Endothelial cell of umbilical vein (primary cell): Measurements from ENCODE around the gene ELOB. TPM values are rescaled to one million over a fixed set of nuclear protein-coding genes. Genes with fewer than 3 reads are reported as not detected.

Experiments used
- BruUV-seq: library from RNA; stranded (reverse); fragments of 400-500 nt; replicated peaks from 2 replicates; lab custom pipeline; 2021; lab: Mats Ljungman, UMichigan
- CTCF ChIA-PET: fragments of 300-600, 350-600 bp; sonication (Branson Sonifier 250); formaldehyde crosslinking; loops from one replicate; lab custom pipeline; 2021; ENCODE audit warnings: antibody characterized with exemption, inconsistent platforms; lab: Charles Lee
- POLR2A ChIA-PET: fragments of 300-600, 350-600 bp; sonication (Branson Sonifier 250); formaldehyde crosslinking; loops from one replicate; lab custom pipeline; 2021; ENCODE audit warnings: antibody characterized with exemption, inconsistent platforms; lab: Charles Lee
- DNase-seq: peaks from one replicate; pipeline ENCODE4 v3.0.0-alpha.2; 2011; ENCODE audit warnings: low read depth, low spot score
- FAIRE-seq: peaks from 2 replicates; lab custom pipeline; 2011; peaks lifted over from hg19 to GRCh38; lab: Jason Lieb, UNC
- H2AFZ ChIP-seq: 2 replicates; pipeline ENCODE4 v1.6.0; 2012; ENCODE audit warnings: low read depth, low read length, control low read depth, inconsistent platforms
- H3K27ac ChIP-seq: 2 replicates; pipeline ENCODE4 v1.5.1; 2011; ENCODE audit warnings: low read depth, mild to moderate bottlenecking, control low read depth, low read length, moderate library complexity; ENCODE audit not compliant: insufficient read depth
- H3K27me3 ChIP-seq, 2 experiments: 2 replicates each; pipeline versions ENCODE4 v1.6.0 to v1.6.1; 2011; ENCODE audit warnings: low read length in 2 of 2, mixed read lengths in 1 of 2; ENCODE audit not compliant: control insufficient read depth in 2 of 2, insufficient read depth in 2 of 2
- H3K36me3 ChIP-seq, 2 experiments: 2 replicates in 1 of 2; 3 replicates in 1 of 2; pipeline ENCODE4 v1.5.1; 2011; ENCODE audit warnings: low read length in 2 of 2, mild to moderate bottlenecking in 1 of 2, moderate library complexity in 1 of 2; ENCODE audit not compliant: control insufficient read depth in 2 of 2, insufficient read depth in 2 of 2; ENCODE audit errors: extremely low read depth in 1 of 2
- H3K4me1 ChIP-seq: 3 replicates; pipeline ENCODE4 v1.5.1; 2011; ENCODE audit warnings: mild to moderate bottlenecking, low read length; ENCODE audit not compliant: control insufficient read depth, insufficient read depth; ENCODE audit errors: extremely low read depth
- H3K4me2 ChIP-seq: 2 replicates; pipeline ENCODE4 v1.6.1; 2011; ENCODE audit warnings: low read length, control low read depth, mixed read lengths; ENCODE audit not compliant: insufficient read depth
- H3K4me3 ChIP-seq, 3 experiments: fragments of 200-600 bp in 1 of 3; sonication (generic), shearing (Covaris generic) in 1 of 3; replicated peaks in 1 of 3; 2 replicates each; pipeline ENCODE4 v1.5.1; 2011 to 2016; ENCODE audit warnings: control low read depth in 3 of 3, low read length in 3 of 3, mild to moderate bottlenecking in 2 of 3, inconsistent platforms in 1 of 3, low read depth in 1 of 3, moderate library complexity in 1 of 3; ENCODE audit not compliant: insufficient read depth in 1 of 3
- H3K79me2 ChIP-seq: 2 replicates; pipeline ENCODE4 v1.6.0; 2012; ENCODE audit warnings: low read length, inconsistent platforms; ENCODE audit not compliant: control insufficient read depth, insufficient read depth
- H3K9ac ChIP-seq: replicated peaks from 2 replicates; pipeline ENCODE3; 2011; ENCODE audit warnings: low read length, control low read depth; ENCODE audit not compliant: insufficient read depth; ENCODE audit errors: extremely low read depth
- H3K9me1 ChIP-seq: replicated peaks from 3 replicates; pipeline ENCODE4 v1.6.0; 2011; ENCODE audit warnings: mild to moderate bottlenecking, low read length; ENCODE audit not compliant: control insufficient read depth, insufficient read depth; ENCODE audit errors: extremely low read depth
- H3K9me3 ChIP-seq: replicated peaks from 2 replicates; pipeline ENCODE4 v1.5.1; 2012; ENCODE audit warnings: low read length, inconsistent platforms; ENCODE audit not compliant: control insufficient read depth, insufficient read depth
- H4K20me1 ChIP-seq: replicated peaks from 2 replicates; pipeline ENCODE3; 2011; ENCODE audit warnings: mild to moderate bottlenecking, low read length; ENCODE audit not compliant: control insufficient read depth, insufficient read depth; ENCODE audit errors: extremely low read depth
- EZH2 ChIP-seq: IDR thresholded peaks from 2 replicates; pipeline ENCODE4 v1.6.1; 2012; ENCODE audit warnings: borderline replicate concordance, low read depth, mild to moderate bottlenecking, moderate library complexity, low read length, inconsistent platforms; ENCODE audit not compliant: severe bottlenecking
- FOS ChIP-seq: IDR thresholded peaks from 2 replicates; pipeline ENCODE4 v1.6.1; 2011; ENCODE audit warnings: mild to moderate bottlenecking, low read length, moderate library complexity, borderline replicate concordance; ENCODE audit not compliant: insufficient read depth
- GATA2 ChIP-seq: IDR thresholded peaks from 2 replicates; pipeline ENCODE4 v1.7.0; 2011; ENCODE audit warnings: low read depth, mild to moderate bottlenecking, moderate library complexity, mixed read lengths, low read length; ENCODE audit not compliant: insufficient read length, insufficient read depth
- JUN ChIP-seq: IDR thresholded peaks from 2 replicates; pipeline ENCODE4 v1.6.1; 2011; ENCODE audit warnings: borderline replicate concordance, low read depth; ENCODE audit not compliant: insufficient read length, insufficient read depth
- POLR2AphosphoS5 ChIP-seq: IDR thresholded peaks from 2 replicates; pipeline ENCODE4 v1.6.1; 2012; ENCODE audit warnings: low read depth, mild to moderate bottlenecking, control low read depth, low read length, moderate library complexity; ENCODE audit not compliant: insufficient read depth
- dilution Hi-C: fragments of 300-500 bp; cut with MboI; formaldehyde crosslinking; loops from one replicate; pipeline ENCODE4 v1.15.0; 2019; ENCODE audit warnings: low sequenced_read_pairs; ENCODE audit not compliant: extremely low pct_ligation_motif_present
- intact Hi-C: fragments of 100-400 bp; cut with micrococcal nuclease; formaldehyde crosslinking; loops from one replicate; pipeline ENCODE4 v1.10.0; 2022
- polyA plus RNA-seq, 4 experiments: library from polyadenylated mRNA; depleted of rRNA in 3 of 4; stranded (reverse) in 3 of 4; unstranded in 1 of 4; fragments of >200 nt; gene quantifications; 2 replicates each; pipeline versions ENCODE4 v1.2.1 to v1.2.3, GENCODE V29; 2011 to 2012; ENCODE audit warnings: missing spikeins in 1 of 4
- total RNA-seq: library from RNA; stranded (reverse); gene quantifications from 2 replicates; pipeline ENCODE4 v1.2.3, GENCODE V29; 2021
- TF ChIP-seq, protein P1 (sequence below), 2 donors: IDR thresholded peaks; 1 replicate in 1 of 2; 2 replicates in 1 of 2; pipeline ENCODE4 v1.5.1; 2011; ENCODE audit warnings: low read length in 2 of 2, mild to moderate bottlenecking in 2 of 2, moderate library complexity in 2 of 2, control low read depth in 1 of 2, inconsistent platforms in 1 of 2, low read depth in 1 of 2; ENCODE audit not compliant: insufficient read depth in 1 of 2; ENCODE audit errors: extremely low read depth in 1 of 2
- TF ChIP-seq, protein P2 (sequence below): IDR thresholded peaks from 2 replicates; pipeline ENCODE4 v1.6.1; 2011; ENCODE audit not compliant: insufficient read depth, insufficient read length

Gene ELOB
- total and polyA plus RNA-seq, 2 donors (not counting 3 experiments of a cell fraction or from before 2014, with no cell fraction given), result 251 to 848 TPM

DNA sequence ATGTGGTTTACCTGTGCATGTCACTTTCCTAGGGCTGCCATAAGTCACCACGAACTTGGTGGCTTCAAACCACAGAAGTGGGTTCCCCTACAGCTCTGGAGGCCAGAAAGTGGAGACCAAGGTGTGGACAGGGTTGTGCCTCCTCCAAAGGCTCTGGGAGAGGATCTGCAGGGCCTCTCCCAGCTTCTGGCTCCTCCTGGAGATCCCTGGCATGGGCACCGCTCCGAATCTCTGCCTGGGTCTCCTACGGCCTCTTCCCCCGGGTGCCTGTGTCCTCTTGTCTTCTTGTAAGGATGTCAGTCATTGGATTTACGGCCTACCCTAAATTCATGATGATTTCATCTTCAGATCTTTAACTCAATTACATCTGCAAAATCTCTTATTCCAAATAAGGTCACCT lies 27.1 kb downstream of the ELOB start:
- Histone ChIP-seq H3K27me3 (no peaks in the 10 kb centered on the region), H3K79me2 (peaks cover 21% of the 10 kb centered on the region), H3K27ac (no peak overlapping the region), H3K4me2 (no peak overlapping the region), H3K36me3 (no peaks in the 10 kb centered on the region), H3K9me3 (no peaks in the 10 kb centered on the region), H4K20me1 (peaks cover 8% of the 10 kb centered on the region), H3K4me3 (no peak overlapping the region), H2AFZ (no peak overlapping the region), H3K9ac (no peak overlapping the region), H3K4me1 (peaks cover 19% of the 10 kb centered on the region), H3K9me1 (no peaks in the 10 kb centered on the region)
- FAIRE-seq (no peak), DNase-seq (no peak)
- intact Hi-C loops (loop anchor here (5.0 kb wide), 1 partner anchor 752 kb away; the partner anchor contains the start of gene CLUAP1), dilution Hi-C loops (no loop called here)
- no TSS peak for BruUV-seq
- ChIA-PET POLR2A (no interaction called here), CTCF (no interaction called here)
- TF ChIP-seq FOS, result no peak
- no peak for TF ChIP-seq JUN
- no peak for TF ChIP-seq GATA2

DNA sequence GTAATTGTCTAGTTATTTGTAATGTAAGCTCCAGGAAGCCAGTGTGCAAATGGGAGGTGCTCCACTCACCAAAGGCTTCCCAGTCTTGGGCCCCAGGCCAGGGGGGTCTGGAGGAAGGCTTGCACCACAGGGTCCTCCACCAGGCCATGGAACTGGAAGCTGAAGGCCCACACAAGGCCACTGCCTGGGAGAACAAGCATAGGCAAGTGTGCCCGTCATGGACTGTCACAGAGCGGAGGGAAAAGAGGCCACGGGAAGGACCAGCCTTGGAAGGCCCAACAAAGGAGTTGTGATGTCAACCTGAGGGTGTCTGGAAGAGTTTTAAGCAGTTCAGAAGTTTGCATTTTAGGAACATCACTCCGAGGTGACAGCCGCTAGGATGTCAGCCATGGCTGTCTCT lies 27.6 kb downstream of the ELOB start:
- intact Hi-C loops, result no loop called here
- H4K20me1 ChIP-seq, result peaks cover 4% of the 10 kb centered on the region
- ChIA-PET CTCF (no interaction called here), POLR2A (no interaction called here)
- no peak overlapping the region for H3K27ac ChIP-seq
- H3K27me3 ChIP-seq, result no peaks in the 10 kb centered on the region
- H3K4me3 ChIP-seq, result no peak overlapping the region
- H3K36me3 ChIP-seq, result no peaks in the 10 kb centered on the region
- H3K4me1 ChIP-seq, result peaks cover 14% of the 10 kb centered on the region
- no peaks in the 10 kb centered on the region for H3K9me1 ChIP-seq
- no peak for FAIRE-seq
- no TSS peak for BruUV-seq
- no peak overlapping the region for H2AFZ ChIP-seq
- DNase-seq, result no peak
- no peaks in the 10 kb centered on the region for H3K9me3 ChIP-seq
- TF ChIP-seq, protein P1, sequence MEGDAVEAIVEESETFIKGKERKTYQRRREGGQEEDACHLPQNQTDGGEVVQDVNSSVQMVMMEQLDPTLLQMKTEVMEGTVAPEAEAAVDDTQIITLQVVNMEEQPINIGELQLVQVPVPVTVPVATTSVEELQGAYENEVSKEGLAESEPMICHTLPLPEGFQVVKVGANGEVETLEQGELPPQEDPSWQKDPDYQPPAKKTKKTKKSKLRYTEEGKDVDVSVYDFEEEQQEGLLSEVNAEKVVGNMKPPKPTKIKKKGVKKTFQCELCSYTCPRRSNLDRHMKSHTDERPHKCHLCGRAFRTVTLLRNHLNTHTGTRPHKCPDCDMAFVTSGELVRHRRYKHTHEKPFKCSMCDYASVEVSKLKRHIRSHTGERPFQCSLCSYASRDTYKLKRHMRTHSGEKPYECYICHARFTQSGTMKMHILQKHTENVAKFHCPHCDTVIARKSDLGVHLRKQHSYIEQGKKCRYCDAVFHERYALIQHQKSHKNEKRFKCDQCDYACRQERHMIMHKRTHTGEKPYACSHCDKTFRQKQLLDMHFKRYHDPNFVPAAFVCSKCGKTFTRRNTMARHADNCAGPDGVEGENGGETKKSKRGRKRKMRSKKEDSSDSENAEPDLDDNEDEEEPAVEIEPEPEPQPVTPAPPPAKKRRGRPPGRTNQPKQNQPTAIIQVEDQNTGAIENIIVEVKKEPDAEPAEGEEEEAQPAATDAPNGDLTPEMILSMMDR (IDR thresholded peaks at IDR 0.05; ENCODE audit: extremely low read depth in 1 of 2, insufficient read depth in 1 of 2, low read depth in 1 of 2, low read length in 2 of 2), result no peak
- no peak for TF ChIP-seq GATA2
- TF ChIP-seq, protein P2, sequence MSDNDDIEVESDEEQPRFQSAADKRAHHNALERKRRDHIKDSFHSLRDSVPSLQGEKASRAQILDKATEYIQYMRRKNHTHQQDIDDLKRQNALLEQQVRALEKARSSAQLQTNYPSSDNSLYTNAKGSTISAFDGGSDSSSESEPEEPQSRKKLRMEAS, result no peak
- no peak for TF ChIP-seq FOS
- TF ChIP-seq POLR2AphosphoS5, result no peak
- no peak for TF ChIP-seq EZH2
- peaks cover 16% of the 10 kb centered on the region for H3K79me2 ChIP-seq
- no peak overlapping the region for H3K9ac ChIP-seq
- no peak overlapping the region for H3K4me2 ChIP-seq
- dilution Hi-C loops, result no loop called here
